Ascending aorta (tissue), 2 donors: ENCODE results near the gene PRKCB. TPM values are rescaled to one million over a fixed set of nuclear protein-coding genes. Genes with fewer than 3 reads are reported as not detected.

Source experiments
- DNase-seq, 2 donors: peaks; one replicate each; pipeline ENCODE4 v3.0.0-alpha.2; 2019; ENCODE audit warnings: low spot score in 2 of 2
- H3K27ac ChIP-seq, 2 donors: fragments of 200-600 bp; sonication (generic); one replicate each; pipeline ENCODE4 v1.5.1; 2016 to 2017; ENCODE audit warnings: mild to moderate bottlenecking in 1 of 2
- H3K27me3 ChIP-seq: fragments of 200-600 bp; sonication (generic); one replicate; pipeline ENCODE4 v1.5.1; 2017
- H3K36me3 ChIP-seq, 2 donors: fragments of 200-600 bp; sonication (generic); one replicate each; pipeline ENCODE4 v1.5.1; 2016
- H3K4me1 ChIP-seq, 2 donors: fragments of 200-600 bp; sonication (generic); one replicate each; pipeline ENCODE4 v1.5.1; 2016 to 2017; ENCODE audit warnings: mild to moderate bottlenecking in 1 of 2
- H3K4me3 ChIP-seq, 2 donors: fragments of 200-600 bp; sonication (generic); one replicate each; pipeline ENCODE4 v1.5.1; 2016 to 2017; ENCODE audit warnings: mild to moderate bottlenecking in 1 of 2
- H3K9me3 ChIP-seq, 2 donors: fragments of 200-600 bp; sonication (generic); one replicate each; pipeline ENCODE4 v1.5.1; 2016
- intact Hi-C: fragments of 100-400 bp; cut with DNase I; formaldehyde crosslinking; loops from one replicate; pipeline ENCODE4 v1.15.1; 2023
- total RNA-seq: library from RNA; depleted of rRNA; stranded (reverse); fragments of >200 nt; gene quantifications from one replicate; pipeline ENCODE4 v1.1.0, GENCODE V29; 2016
- TF ChIP-seq, protein P1 (sequence below), 3 experiments: fragments of 200-600 bp in 2 of 3; fragments of 450-650 bp in 1 of 3; sonication (generic) in 2 of 3; IDR thresholded peaks; one replicate each; pipeline ENCODE4 v1.5.1; 2016 to 2019; ENCODE audit warnings: antibody characterized with exemption in 3 of 3, mild to moderate bottlenecking in 1 of 3, moderate library complexity in 1 of 3

PRKCB gene
- total RNA-seq, 1 donor from 2014 or later, result 1.2 TPM

DNA sequence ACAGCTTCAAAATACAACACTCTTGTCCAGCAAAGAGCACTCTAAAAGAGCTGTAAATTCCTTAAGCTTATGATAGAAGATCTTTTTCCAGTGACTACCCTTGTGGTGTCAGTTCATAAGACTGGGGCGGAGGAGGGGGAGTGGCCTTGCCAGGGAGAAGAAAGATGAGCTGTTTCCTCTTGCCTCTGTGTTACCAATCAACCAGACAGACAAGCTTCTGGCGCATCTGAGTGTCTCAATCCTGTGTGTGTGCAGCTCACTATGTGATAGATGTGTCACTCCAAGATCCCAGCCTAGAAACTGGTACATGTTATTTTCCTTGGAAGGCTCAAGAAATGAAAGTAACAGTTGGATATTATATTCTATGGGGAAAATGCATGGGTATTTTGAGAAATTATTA lies 253.0 kb downstream of the PRKCB start:
- H3K36me3 ChIP-seq, result no peaks in the 10 kb centered on the region
- no peaks in the 10 kb centered on the region for H3K4me1 ChIP-seq
- no peak overlapping the region for H3K27ac ChIP-seq
- TF ChIP-seq, protein P1, sequence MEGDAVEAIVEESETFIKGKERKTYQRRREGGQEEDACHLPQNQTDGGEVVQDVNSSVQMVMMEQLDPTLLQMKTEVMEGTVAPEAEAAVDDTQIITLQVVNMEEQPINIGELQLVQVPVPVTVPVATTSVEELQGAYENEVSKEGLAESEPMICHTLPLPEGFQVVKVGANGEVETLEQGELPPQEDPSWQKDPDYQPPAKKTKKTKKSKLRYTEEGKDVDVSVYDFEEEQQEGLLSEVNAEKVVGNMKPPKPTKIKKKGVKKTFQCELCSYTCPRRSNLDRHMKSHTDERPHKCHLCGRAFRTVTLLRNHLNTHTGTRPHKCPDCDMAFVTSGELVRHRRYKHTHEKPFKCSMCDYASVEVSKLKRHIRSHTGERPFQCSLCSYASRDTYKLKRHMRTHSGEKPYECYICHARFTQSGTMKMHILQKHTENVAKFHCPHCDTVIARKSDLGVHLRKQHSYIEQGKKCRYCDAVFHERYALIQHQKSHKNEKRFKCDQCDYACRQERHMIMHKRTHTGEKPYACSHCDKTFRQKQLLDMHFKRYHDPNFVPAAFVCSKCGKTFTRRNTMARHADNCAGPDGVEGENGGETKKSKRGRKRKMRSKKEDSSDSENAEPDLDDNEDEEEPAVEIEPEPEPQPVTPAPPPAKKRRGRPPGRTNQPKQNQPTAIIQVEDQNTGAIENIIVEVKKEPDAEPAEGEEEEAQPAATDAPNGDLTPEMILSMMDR (IDR thresholded peaks at IDR 0.05), result no peak
- DNase-seq, result no peak
- H3K9me3 ChIP-seq, result peaks cover 0 to 3% of the 10 kb centered on the region in 2 donors
- H3K27me3 ChIP-seq, result no peaks in the 10 kb centered on the region
- intact Hi-C loops, result no loop called here
- no peak overlapping the region for H3K4me3 ChIP-seq

DNA sequence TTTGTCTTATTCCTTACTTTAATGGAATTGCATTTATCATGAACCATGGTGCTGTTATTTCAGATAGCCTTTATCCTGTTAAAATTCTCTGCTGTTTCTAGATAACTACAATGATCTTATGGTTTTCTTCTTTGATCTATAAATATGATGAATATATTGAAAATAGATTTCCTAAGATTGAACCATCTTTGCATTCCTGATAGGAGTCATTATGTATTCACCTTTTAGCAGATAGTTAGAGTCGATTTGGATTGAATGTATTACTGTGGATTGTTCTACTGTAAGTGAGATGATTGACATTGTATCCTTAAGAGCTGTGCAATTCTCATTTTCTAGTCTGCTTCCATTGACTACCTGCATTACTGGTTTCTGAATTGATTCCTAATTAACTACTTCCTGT lies 255.3 kb downstream of the PRKCB start:
- no peaks in the 10 kb centered on the region for H3K36me3 ChIP-seq
- no peaks in the 10 kb centered on the region for H3K27me3 ChIP-seq
- intact Hi-C loops, result no loop called here
- peaks cover 0 to 3% of the 10 kb centered on the region in 2 donors for H3K9me3 ChIP-seq
- no peaks in the 10 kb centered on the region for H3K4me1 ChIP-seq
- no peak for DNase-seq
- H3K4me3 ChIP-seq, result no peak overlapping the region
- no peak overlapping the region for H3K27ac ChIP-seq
- TF ChIP-seq, protein P1 (IDR thresholded peaks at IDR 0.05), result no peak

DNA sequence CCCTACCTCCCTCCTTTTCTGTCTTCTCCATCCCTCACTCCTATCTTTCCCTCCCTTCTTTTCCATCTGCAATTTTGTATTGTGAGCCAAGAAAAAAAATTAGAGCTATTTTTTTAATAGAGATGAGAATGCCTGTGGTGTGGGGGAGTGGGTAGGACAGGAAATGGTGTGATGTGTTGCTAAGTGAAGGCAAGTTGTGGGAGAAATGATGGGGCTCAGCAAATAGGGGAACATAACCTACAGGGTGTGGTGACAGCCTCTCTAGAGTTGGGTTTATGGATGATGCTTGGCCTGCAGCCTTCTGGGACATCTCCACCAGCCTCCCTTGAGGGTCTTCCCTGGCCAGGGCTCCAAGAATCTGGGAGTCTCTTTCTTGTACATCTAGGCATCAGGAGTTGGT lies 257.3 kb downstream of the PRKCB start:
- Histone ChIP-seq H3K4me3 (no peak overlapping the region), H3K9me3 (peaks cover 0 to 3% of the 10 kb centered on the region in 2 donors), H3K27me3 (no peaks in the 10 kb centered on the region), H3K36me3 (no peaks in the 10 kb centered on the region), H3K4me1 (no peaks in the 10 kb centered on the region), H3K27ac (no peak overlapping the region)
- TF ChIP-seq, protein P1 (IDR thresholded peaks at IDR 0.05), result no peak
- DNase-seq, result no peak
- intact Hi-C loops, result no loop called here

DNA sequence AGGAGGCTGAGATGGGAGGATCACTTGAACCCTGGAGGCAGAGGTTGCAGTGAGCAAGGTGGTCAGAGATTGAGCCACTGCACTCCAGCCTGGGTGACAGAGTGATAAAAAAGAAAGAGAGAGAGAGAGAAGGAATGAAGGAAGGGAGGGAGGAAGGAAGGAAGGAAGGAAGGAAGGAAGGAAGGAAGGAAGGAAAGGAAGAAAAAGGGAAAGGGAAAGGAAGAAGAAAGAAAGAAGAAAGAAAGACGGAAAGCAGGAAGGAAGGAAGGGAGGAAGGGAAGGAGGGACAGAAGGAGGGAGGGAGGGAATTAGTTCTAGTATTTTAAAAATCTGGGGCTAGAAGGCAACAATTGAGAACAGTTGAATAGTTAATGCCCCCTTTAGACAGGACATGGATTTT lies 258.9 kb downstream of the PRKCB start:
- no peaks in the 10 kb centered on the region for H3K4me1 ChIP-seq
- TF ChIP-seq, protein P1 (IDR thresholded peaks at IDR 0.05), result no peak
- intact Hi-C loops, result no loop called here
- H3K36me3 ChIP-seq, result no peaks in the 10 kb centered on the region
- no peak overlapping the region for H3K27ac ChIP-seq
- no peak for DNase-seq
- H3K4me3 ChIP-seq, result no peak overlapping the region
- no peaks in the 10 kb centered on the region for H3K27me3 ChIP-seq
- peaks cover 0 to 3% of the 10 kb centered on the region in 2 donors for H3K9me3 ChIP-seq

DNA sequence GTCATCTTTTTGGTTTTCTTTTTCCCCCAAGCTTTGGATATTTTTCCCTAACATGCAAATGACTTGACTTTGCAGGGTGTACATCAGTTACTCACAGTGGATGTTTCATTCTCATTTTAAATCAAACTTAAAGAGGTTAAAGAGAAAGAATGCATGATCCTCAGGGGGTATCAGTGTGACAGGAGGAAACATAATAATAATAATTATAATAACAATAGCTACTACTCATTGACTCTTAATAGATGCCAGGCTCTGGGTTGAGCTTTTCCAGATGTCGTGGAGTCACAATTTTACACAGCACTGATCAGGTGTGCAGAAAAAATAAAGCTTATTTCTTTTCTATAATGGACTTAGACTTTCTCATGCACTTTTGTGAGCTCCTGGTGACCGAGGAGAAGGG lies 263.1 kb downstream of the PRKCB start:
- intact Hi-C loops, result no loop called here
- no peak for DNase-seq
- H3K27ac ChIP-seq, result no peak overlapping the region
- no peaks in the 10 kb centered on the region for H3K9me3 ChIP-seq
- TF ChIP-seq, protein P1 (IDR thresholded peaks at IDR 0.05), result no peak
- H3K4me3 ChIP-seq, result no peak overlapping the region
- no peaks in the 10 kb centered on the region for H3K4me1 ChIP-seq
- no peaks in the 10 kb centered on the region for H3K27me3 ChIP-seq
- H3K36me3 ChIP-seq, result no peaks in the 10 kb centered on the region

DNA sequence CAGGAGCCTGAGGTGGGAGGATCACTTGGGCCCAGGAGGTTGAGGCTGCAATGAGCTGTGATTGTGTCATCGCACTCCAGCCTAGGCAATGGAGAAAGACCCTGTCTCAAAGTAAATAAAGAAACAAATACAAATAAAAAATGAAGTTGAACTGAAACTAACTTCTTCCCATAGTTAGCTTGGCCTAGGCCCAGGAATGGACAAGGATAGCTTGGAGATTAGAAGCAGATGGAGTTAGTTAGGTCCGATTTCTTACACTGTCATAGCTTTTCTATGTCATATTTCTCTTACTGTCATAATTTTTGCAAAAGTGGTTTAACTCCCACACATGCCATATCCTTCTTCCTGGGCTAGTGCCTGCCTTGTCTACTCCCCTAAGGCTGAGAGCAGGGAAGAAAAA lies 265.6 kb downstream of the PRKCB start:
- no peaks in the 10 kb centered on the region for H3K36me3 ChIP-seq
- H3K4me1 ChIP-seq, result no peaks in the 10 kb centered on the region
- no peak for DNase-seq
- H3K9me3 ChIP-seq, result no peaks in the 10 kb centered on the region
- H3K27me3 ChIP-seq, result no peaks in the 10 kb centered on the region
- intact Hi-C loops, result no loop called here
- no peak overlapping the region for H3K4me3 ChIP-seq
- TF ChIP-seq, protein P1 (IDR thresholded peaks at IDR 0.05), result no peak
- H3K27ac ChIP-seq, result no peak overlapping the region
